ENCODE results near the gene ANO7. TPM values are rescaled to one million over a fixed set of nuclear protein-coding genes. Genes with fewer than 3 reads are reported as not detected.

ANO7 gene
- total and polyA plus RNA-seq, 2 of the 13 experiments (the other 11 are each of a cell fraction or from before 2014, with no cell fraction given), result 4.1 to 4.9 TPM

DNA sequence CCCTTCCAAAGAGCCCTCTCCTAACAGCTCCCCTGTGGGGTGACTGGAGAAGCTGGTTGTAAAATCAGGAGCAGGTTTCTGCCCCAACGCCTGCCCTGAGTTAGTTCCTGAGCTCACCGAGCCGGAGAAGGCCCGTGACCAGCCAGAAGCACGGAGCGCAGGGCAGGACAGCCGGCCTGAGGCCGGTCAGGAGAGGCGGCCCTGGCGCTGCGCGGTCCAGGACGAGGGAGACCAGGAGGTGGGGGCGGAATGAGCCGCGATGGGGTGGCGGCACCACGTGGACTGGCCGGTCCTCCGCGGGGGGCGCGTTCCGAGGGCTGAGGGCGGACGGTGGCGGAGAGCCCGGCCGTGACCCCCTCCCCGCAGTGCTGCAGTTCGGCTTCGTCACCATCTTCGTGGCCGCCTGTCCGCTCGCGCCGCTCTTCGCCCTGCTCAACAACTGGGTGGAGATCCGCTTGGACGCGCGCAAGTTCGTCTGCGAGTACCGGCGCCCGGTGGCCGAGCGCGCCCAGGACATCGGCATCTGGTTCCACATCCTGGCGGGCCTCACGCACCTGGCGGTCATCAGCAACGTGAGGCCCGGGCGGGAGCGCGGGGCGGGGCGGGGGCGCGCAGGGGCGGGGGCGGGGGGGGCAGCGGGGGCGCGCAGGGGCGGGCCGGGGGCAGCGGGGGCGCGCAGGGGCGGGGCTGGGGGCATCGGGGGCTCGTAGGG lies 29.0 kb downstream of the ANO7 start (continued):
- TF ChIP-seq, protein P1, sequence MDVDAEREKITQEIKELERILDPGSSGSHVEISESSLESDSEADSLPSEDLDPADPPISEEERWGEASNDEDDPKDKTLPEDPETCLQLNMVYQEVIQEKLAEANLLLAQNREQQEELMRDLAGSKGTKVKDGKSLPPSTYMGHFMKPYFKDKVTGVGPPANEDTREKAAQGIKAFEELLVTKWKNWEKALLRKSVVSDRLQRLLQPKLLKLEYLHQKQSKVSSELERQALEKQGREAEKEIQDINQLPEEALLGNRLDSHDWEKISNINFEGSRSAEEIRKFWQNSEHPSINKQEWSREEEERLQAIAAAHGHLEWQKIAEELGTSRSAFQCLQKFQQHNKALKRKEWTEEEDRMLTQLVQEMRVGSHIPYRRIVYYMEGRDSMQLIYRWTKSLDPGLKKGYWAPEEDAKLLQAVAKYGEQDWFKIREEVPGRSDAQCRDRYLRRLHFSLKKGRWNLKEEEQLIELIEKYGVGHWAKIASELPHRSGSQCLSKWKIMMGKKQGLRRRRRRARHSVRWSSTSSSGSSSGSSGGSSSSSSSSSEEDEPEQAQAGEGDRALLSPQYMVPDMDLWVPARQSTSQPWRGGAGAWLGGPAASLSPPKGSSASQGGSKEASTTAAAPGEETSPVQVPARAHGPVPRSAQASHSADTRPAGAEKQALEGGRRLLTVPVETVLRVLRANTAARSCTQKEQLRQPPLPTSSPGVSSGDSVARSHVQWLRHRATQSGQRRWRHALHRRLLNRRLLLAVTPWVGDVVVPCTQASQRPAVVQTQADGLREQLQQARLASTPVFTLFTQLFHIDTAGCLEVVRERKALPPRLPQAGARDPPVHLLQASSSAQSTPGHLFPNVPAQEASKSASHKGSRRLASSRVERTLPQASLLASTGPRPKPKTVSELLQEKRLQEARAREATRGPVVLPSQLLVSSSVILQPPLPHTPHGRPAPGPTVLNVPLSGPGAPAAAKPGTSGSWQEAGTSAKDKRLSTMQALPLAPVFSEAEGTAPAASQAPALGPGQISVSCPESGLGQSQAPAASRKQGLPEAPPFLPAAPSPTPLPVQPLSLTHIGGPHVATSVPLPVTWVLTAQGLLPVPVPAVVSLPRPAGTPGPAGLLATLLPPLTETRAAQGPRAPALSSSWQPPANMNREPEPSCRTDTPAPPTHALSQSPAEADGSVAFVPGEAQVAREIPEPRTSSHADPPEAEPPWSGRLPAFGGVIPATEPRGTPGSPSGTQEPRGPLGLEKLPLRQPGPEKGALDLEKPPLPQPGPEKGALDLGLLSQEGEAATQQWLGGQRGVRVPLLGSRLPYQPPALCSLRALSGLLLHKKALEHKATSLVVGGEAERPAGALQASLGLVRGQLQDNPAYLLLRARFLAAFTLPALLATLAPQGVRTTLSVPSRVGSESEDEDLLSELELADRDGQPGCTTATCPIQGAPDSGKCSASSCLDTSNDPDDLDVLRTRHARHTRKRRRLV (CRISPR knock-in tag; IDR thresholded peaks at IDR 0.05), result no peak
- TF ChIP-seq GABPB1 (CRISPR knock-in tag; IDR thresholded peaks at IDR 0.05), result peak; percentile 80
- TF ChIP-seq PLRG1 (conservative IDR thresholded peaks at IDR 0.05), result no peak
- TF ChIP-seq ESRRA (CRISPR knock-in tag; IDR thresholded peaks at IDR 0.05; ENCODE audit: low read depth), result peak; percentile 67; the same call in 1 of the 2 replicates
- peak; percentile 18 for TF ChIP-seq TAF15 (IDR thresholded peaks at IDR 0.05; ENCODE audit: low read depth, low read length, poor library complexity, severe bottlenecking)
- 0 out of 2 replicates have a peak, but pooled peaks have one; percentile 61 for TF ChIP-seq ZNF484 (CRISPR knock-in tag; IDR thresholded peaks at IDR 0.05; ENCODE audit: borderline replicate concordance, low read depth)
- no peak for TF ChIP-seq SRSF4 (IDR thresholded peaks at IDR 0.05; ENCODE audit: low read depth, low read length, poor library complexity, severe bottlenecking)
- TF ChIP-seq, protein P2, sequence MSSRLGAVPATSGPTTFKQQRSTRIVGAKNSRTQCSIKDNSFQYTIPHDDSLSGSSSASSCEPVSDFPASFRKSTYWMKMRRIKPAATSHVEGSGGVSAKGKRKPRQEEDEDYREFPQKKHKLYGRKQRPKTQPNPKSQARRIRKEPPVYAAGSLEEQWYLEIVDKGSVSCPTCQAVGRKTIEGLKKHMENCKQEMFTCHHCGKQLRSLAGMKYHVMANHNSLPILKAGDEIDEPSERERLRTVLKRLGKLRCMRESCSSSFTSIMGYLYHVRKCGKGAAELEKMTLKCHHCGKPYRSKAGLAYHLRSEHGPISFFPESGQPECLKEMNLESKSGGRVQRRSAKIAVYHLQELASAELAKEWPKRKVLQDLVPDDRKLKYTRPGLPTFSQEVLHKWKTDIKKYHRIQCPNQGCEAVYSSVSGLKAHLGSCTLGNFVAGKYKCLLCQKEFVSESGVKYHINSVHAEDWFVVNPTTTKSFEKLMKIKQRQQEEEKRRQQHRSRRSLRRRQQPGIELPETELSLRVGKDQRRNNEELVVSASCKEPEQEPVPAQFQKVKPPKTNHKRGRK (CRISPR knock-in tag; IDR thresholded peaks at IDR 0.05), result no peak
- no peak for TF ChIP-seq ZNF577 (CRISPR knock-in tag; IDR thresholded peaks at IDR 0.05; ENCODE audit: borderline replicate concordance, low read depth)
- TF ChIP-seq ADNP (CRISPR knock-in tag; IDR thresholded peaks at IDR 0.05), result no peak
- TF ChIP-seq SETDB1 (CRISPR knock-in tag; IDR thresholded peaks at IDR 0.05; ENCODE audit: borderline replicate concordance), result no peak
- TF ChIP-seq NFIC (IDR thresholded peaks at IDR 0.05; ENCODE audit: low read length), result no peak
- TF ChIP-seq, protein P3, sequence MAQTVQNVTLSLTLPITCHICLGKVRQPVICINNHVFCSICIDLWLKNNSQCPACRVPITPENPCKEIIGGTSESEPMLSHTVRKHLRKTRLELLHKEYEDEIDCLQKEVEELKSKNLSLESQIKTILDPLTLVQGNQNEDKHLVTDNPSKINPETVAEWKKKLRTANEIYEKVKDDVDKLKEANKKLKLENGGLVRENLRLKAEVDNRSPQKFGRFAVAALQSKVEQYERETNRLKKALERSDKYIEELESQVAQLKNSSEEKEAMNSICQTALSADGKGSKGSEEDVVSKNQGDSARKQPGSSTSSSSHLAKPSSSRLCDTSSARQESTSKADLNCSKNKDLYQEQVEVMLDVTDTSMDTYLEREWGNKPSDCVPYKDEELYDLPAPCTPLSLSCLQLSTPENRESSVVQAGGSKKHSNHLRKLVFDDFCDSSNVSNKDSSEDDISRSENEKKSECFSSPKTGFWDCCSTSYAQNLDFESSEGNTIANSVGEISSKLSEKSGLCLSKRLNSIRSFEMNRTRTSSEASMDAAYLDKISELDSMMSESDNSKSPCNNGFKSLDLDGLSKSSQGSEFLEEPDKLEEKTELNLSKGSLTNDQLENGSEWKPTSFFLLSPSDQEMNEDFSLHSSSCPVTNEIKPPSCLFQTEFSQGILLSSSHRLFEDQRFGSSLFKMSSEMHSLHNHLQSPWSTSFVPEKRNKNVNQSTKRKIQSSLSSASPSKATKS (CRISPR knock-in tag; IDR thresholded peaks at IDR 0.05), result no peak
- TF ChIP-seq ARNTL (CRISPR knock-in tag; IDR thresholded peaks at IDR 0.05), result peak; percentile 96
- TF ChIP-seq GZF1 (CRISPR knock-in tag; IDR thresholded peaks at IDR 0.05), result 0 out of 2 replicates have a peak, but pooled peaks have one; percentile 19
- TF ChIP-seq DR1 (CRISPR knock-in tag; IDR thresholded peaks at IDR 0.05), result peak; percentile 56; the same call in 1 of the 2 replicates
- peak; percentile 37; the same call in 1 of the 2 replicates for TF ChIP-seq ZNF792 (CRISPR knock-in tag; IDR thresholded peaks at IDR 0.05)
- TF ChIP-seq ZBTB7A (CRISPR knock-in tag; IDR thresholded peaks at IDR 0.05), result peak; percentile 81
- peak; percentile 35; the same call in 1 of the 2 replicates for TF ChIP-seq MED1 (CRISPR knock-in tag; IDR thresholded peaks at IDR 0.05)
- TF ChIP-seq AGO2 (optimal IDR thresholded peaks at IDR 0.05; ENCODE audit: low read depth, low read length), result peak; percentile 60
- no peak; the same call in 1 of the 2 replicates for TF ChIP-seq SSRP1 (CRISPR knock-in tag; IDR thresholded peaks at IDR 0.05)
- peak; percentile 58 for TF ChIP-seq MIER2 (CRISPR knock-in tag; IDR thresholded peaks at IDR 0.05)
